Lower lobe of right lung (tissue), 2 donors: Measurements from ENCODE around the gene P4HB. TPM values are rescaled to one million over a fixed set of nuclear protein-coding genes. Genes with fewer than 3 reads are reported as not detected.

Experiments
- ATAC-seq, 2 donors: fragments of 200-7000 bp; cut with Tn5 transposase; one replicate each; pipeline ENCODE4 v1.9.1; 2020 to 2022; ENCODE audit warnings: mild to moderate bottlenecking in 2 of 2, moderate library complexity in 2 of 2
- DNase-seq: peaks from one replicate; pipeline ENCODE4 v3.0.0-alpha.2; 2020
- H3K27ac ChIP-seq: fragments of 200-600 bp; one replicate; pipeline ENCODE4 v1.8.0; 2022
- H3K27me3 ChIP-seq: fragments of 200-600 bp; one replicate; pipeline ENCODE4 v1.8.0; 2022; ENCODE audit warnings: low read depth
- H3K36me3 ChIP-seq: fragments of 200-600 bp; one replicate; pipeline ENCODE4 v1.8.0; 2022; ENCODE audit warnings: mild to moderate bottlenecking
- H3K4me1 ChIP-seq: fragments of 200-600 bp; one replicate; pipeline ENCODE4 v1.8.0; 2022
- H3K4me3 ChIP-seq: fragments of 200-600 bp; one replicate; pipeline ENCODE4 v1.8.0; 2022; ENCODE audit warnings: mild to moderate bottlenecking
- H3K9me3 ChIP-seq: fragments of 200-600 bp; one replicate; pipeline ENCODE4 v1.8.0; 2022
- CTCF ChIP-seq: fragments of 200-600 bp; IDR thresholded peaks from one replicate; pipeline ENCODE4 v1.8.0; 2022; ENCODE audit warnings: antibody characterized with exemption, mild to moderate bottlenecking
- intact Hi-C: fragments of 100-400 bp; cut with DNase I; formaldehyde crosslinking; loops from one replicate; pipeline ENCODE4 v1.11.0; 2022
- total RNA-seq: library from RNA; stranded (reverse); fragmentation: NEBNext Ultra II Directional; extraction: Animal tissue kit (Norgen Biotek cat#: 25700); gene quantifications from one replicate; pipeline ENCODE4 v1.2.1, GENCODE V29; 2021
- donor health status: DM: no; HTN: yes; CAD: no; lungs with severe emphysema.

P4HB gene
- total RNA-seq, 1 donor from 2014 or later, result 432 TPM

GRCh38 chr17:81865358-81865732 is 5.0 kb upstream of the P4HB start:
- Histone ChIP-seq H3K27me3 (no peaks in the 10 kb centered on the region), H3K4me1 (peaks cover 76% of the 10 kb centered on the region), H3K9me3 (no peaks in the 10 kb centered on the region), H3K36me3 (peaks cover 71% of the 10 kb centered on the region), H3K4me3 (no peak overlapping the region), H3K27ac (no peak overlapping the region)
- intact Hi-C loops, result no loop called here
- no peak for TF ChIP-seq CTCF
- ATAC-seq (no peak), DNase-seq (no peak)

GRCh38 chr17:81863833-81864768 is 3.8 kb upstream of the P4HB start:
- H3K4me3 ChIP-seq, result no peak overlapping the region
- intact Hi-C loops, result no loop called here
- no peaks in the 10 kb centered on the region for H3K27me3 ChIP-seq
- H3K27ac ChIP-seq, result no peak overlapping the region
- ATAC-seq (no peak), DNase-seq (no peak)
- peaks cover 59% of the 10 kb centered on the region for H3K36me3 ChIP-seq
- peaks cover 69% of the 10 kb centered on the region for H3K4me1 ChIP-seq
- TF ChIP-seq CTCF, result no peak
- H3K9me3 ChIP-seq, result no peaks in the 10 kb centered on the region

- H3K36me3 ChIP-seq, result peaks cover 59% of the 10 kb centered on the region
- peaks cover 69% of the 10 kb centered on the region for H3K4me1 ChIP-seq
Measured at GRCh38 chr17:81863123-81863675, 2.9 kb upstream of the P4HB start.

GRCh38 chr17:81860756-81861568 is 627 bp upstream of the P4HB start:
- Histone ChIP-seq H3K4me1 (peaks cover 56% of the 10 kb centered on the region), H3K27ac (peak overlapping the region; percentile 97), H3K36me3 (peaks cover 59% of the 10 kb centered on the region), H3K27me3 (no peaks in the 10 kb centered on the region), H3K4me3 (peak overlapping the region; percentile 79), H3K9me3 (no peaks in the 10 kb centered on the region)
- peak; percentile 96 to 97 for ATAC-seq
- intact Hi-C loops, result no loop called here
- peak; percentile 99 for DNase-seq
- TF ChIP-seq CTCF, result no peak

More at GRCh38 chr17:81863123-81863675, 2.9 kb upstream of the P4HB start:
- H3K27me3 ChIP-seq, result no peaks in the 10 kb centered on the region
- intact Hi-C loops, result no loop called here
- ATAC-seq (no peak), DNase-seq (no peak)
- H3K9me3 ChIP-seq, result no peaks in the 10 kb centered on the region
- H3K4me3 ChIP-seq, result no peak overlapping the region
- H3K27ac ChIP-seq, result no peak overlapping the region
- TF ChIP-seq CTCF, result no peak
